Measurements from ENCODE around the gene C16orf86. TPM values are rescaled to one million over a fixed set of nuclear protein-coding genes. Genes with fewer than 3 reads are reported as not detected.

Gene C16orf86
- total and polyA plus RNA-seq, 2 of the 8 experiments (the other 6 are each of a cell fraction or from before 2014, with no cell fraction given), result 1.4 to 2.3 TPM

DNA sequence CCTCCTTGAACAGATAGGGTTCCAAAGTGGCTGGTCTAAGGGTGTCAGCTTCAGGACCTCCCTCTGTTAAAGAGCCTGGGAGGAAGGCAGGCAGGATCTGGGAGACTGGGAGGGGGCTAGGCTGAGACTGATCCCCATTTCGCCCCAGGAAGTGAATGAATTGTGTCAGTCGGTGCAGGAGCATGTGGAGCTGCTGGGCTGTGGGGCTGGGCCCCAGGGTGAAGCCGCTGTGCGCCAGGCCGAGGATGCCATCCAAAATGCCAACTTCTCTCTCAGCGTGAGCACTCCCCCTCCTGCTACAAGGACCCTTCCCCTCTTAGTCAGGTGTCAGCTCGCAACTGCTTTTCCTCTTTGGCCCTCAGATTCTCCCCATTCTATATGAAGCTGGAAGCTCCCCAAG lies 15.6 kb upstream of the C16orf86 start:
- POLR2A ChIA-PET (ENCODE audit: partially characterized antibody), result interaction anchor here (0.6 to 3.4 kb wide), 3 partner anchors 9 to 89 kb away, joined by 3 to 13 read pairs (median 8); partner anchors contain the start of genes ACD, CTCF and PARD6A
- TF ChIP-seq TBP (IDR thresholded peaks at IDR 0.05; ENCODE audit: low read depth, low read length), result no peak
- no peak for TF ChIP-seq KDM1A (IDR thresholded peaks at IDR 0.05; ENCODE audit: borderline replicate concordance, low read length)
- no peak for TF ChIP-seq SAP30 (IDR thresholded peaks at IDR 0.05; ENCODE audit: insufficient read depth, insufficient replicate concordance, low read length)
- TF ChIP-seq MAFK (IDR thresholded peaks at IDR 0.05; ENCODE audit: low read depth, low read length), result no peak
- TF ChIP-seq CHD1 (IDR thresholded peaks at IDR 0.05; ENCODE audit: low read depth, low read length), result no peak
- no peak for TF ChIP-seq TAF7 (optimal IDR thresholded peaks at IDR 0.05; ENCODE audit: borderline replicate concordance, low read depth, low read length)
- TF ChIP-seq, protein P1, sequence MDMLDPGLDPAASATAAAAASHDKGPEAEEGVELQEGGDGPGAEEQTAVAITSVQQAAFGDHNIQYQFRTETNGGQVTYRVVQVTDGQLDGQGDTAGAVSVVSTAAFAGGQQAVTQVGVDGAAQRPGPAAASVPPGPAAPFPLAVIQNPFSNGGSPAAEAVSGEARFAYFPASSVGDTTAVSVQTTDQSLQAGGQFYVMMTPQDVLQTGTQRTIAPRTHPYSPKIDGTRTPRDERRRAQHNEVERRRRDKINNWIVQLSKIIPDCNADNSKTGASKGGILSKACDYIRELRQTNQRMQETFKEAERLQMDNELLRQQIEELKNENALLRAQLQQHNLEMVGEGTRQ (IDR thresholded peaks at IDR 0.05; ENCODE audit: low read length), result no peak
- TF ChIP-seq JUN (IDR thresholded peaks at IDR 0.05; ENCODE audit: low read depth, low read length), result no peak
- no peak for TF ChIP-seq POLR2A (IDR thresholded peaks at IDR 0.05; ENCODE audit: control extremely low read depth in 1 of 2, low read depth in 2 of 2, low read length in 2 of 2)
- TF ChIP-seq ASH2L (IDR thresholded peaks at IDR 0.05; ENCODE audit: low read length), result no peak
- TF ChIP-seq TCF12 (IDR thresholded peaks at IDR 0.05; ENCODE audit: low read depth, low read length), result no peak
- no peak for TF ChIP-seq RAD21 (IDR thresholded peaks at IDR 0.05 in 1 of 2, conservative IDR thresholded peaks at IDR 0.05 in 1 of 2; ENCODE audit: low read depth in 2 of 2, low read length in 2 of 2)
- TF ChIP-seq TEAD4 (IDR thresholded peaks at IDR 0.05; ENCODE audit: low read depth, low read length), result no peak

More for the DNA sequence above, 15.6 kb upstream of the C16orf86 start:
- H3K27ac ChIP-seq (ENCODE audit: low read depth, low read length), result no peak overlapping the region
- H3K4me2 ChIP-seq (ENCODE audit: insufficient read depth in 1 of 2, low read depth in 2 of 2, low read length in 2 of 2), result no peak overlapping the region
- no peak overlapping the region for H3K56ac ChIP-seq (replicated peaks; ENCODE audit: insufficient read length, low read depth, low read length)
- no peak overlapping the region for H2BK120ac ChIP-seq (replicated peaks; ENCODE audit: low read depth, low read length)
- H2BK5ac ChIP-seq (ENCODE audit: low read depth, low read length), result no peak overlapping the region
- peaks cover 0 to 18% (median 7%) of the 10 kb centered on the region in 4 experiments; a peak in 5 of 7 replicates for H3K4me1 ChIP-seq (replicated peaks in 1 of 4; ENCODE audit: control insufficient read depth in 3 of 4, insufficient read depth in 4 of 4, low read length in 3 of 4)
- H3K9me3 ChIP-seq (ENCODE audit: insufficient read depth in 2 of 2, low read depth in 1 of 2, low read length in 1 of 2), result no peaks in the 10 kb centered on the region
- H4K20me1 ChIP-seq (replicated peaks in 1 of 2; ENCODE audit: control insufficient read depth in 1 of 2, insufficient read depth in 2 of 2, low read length in 2 of 2), result peaks cover 5 to 15% of the 10 kb centered on the region in 2 experiments
- no peak overlapping the region for H4K5ac ChIP-seq (ENCODE audit: insufficient read length, low read depth, low read length)
- H2BK12ac ChIP-seq (ENCODE audit: low read depth, low read length), result no peak overlapping the region
- FAIRE-seq (no peak), DNase-seq (ENCODE audit: low read depth in 1 of 2, low spot score in 2 of 2) (no peak)
- H3K23me2 ChIP-seq (ENCODE audit: low read depth, low read length), result peaks cover 5% of the 10 kb centered on the region; the same call in 1 of the 2 replicates
- 92% methylated on average over 7 of the region's 7 CpGs; no CpG with 5 or more reads in 1 of the 2 experiments for WGBS, 2 experiments (ENCODE audit: extremely low coverage in 1 of 2, insufficient coverage in 1 of 2, insufficient read length in 1 of 2, insufficient replicate concordance in 2 of 2, low coverage in 1 of 2, low lambda C conversion rate in 2 of 2, missing lambda C conversion rate in 1 of 2)
- H2BK15ac ChIP-seq (ENCODE audit: low read length), result no peak overlapping the region
- no peaks in the 10 kb centered on the region for H3K36me3 ChIP-seq (ENCODE audit: control insufficient read depth in 2 of 4, insufficient read depth in 4 of 4, low read length in 3 of 4)
- H4K91ac ChIP-seq (replicated peaks; ENCODE audit: insufficient read length, low read length), result no peak overlapping the region
- no peak overlapping the region for H2AK5ac ChIP-seq (ENCODE audit: low read depth, low read length)
- no peak overlapping the region for H4K8ac ChIP-seq (ENCODE audit: extremely low read depth, insufficient read depth, low read length)
- no peak overlapping the region for H2AFZ ChIP-seq (ENCODE audit: low read length)
- peaks cover 3 to 42% (median 25%) of the 10 kb centered on the region in 4 experiments; a peak in 6 of 7 replicates for H3K27me3 ChIP-seq (replicated peaks in 1 of 4; ENCODE audit: control insufficient read depth in 3 of 4, extremely low read depth in 1 of 4, insufficient read depth in 3 of 4, low read length in 3 of 4)
- CTCF ChIA-PET (ENCODE audit: partially characterized antibody), result interaction anchor here (0.9 to 18.0 kb wide), 11 partner anchors 9 to 157 kb away, joined by 3 to 202 read pairs (median 4); partner anchors contain the start of genes ACD, C16orf86, ENKD1 and PARD6A
- H2BK20ac ChIP-seq (ENCODE audit: low read length), result no peak overlapping the region
- no peak overlapping the region for H3K23ac ChIP-seq (ENCODE audit: insufficient read length)
- H3K18ac ChIP-seq (ENCODE audit: extremely low read depth, low read length), result no peak overlapping the region
- no peak overlapping the region for H3K9ac ChIP-seq (replicated peaks in 1 of 4; ENCODE audit: extremely low read depth in 1 of 4, low read depth in 3 of 4, low read length in 3 of 4)
- H3K14ac ChIP-seq (ENCODE audit: insufficient read length), result no peak overlapping the region
- H3K79me2 ChIP-seq (ENCODE audit: control insufficient read depth in 1 of 2, insufficient read depth in 2 of 2, low read length in 2 of 2), result no peaks in the 10 kb centered on the region
- H3K79me1 ChIP-seq (ENCODE audit: low read depth, low read length), result no peaks in the 10 kb centered on the region
- no peak overlapping the region for H3K4me3 ChIP-seq (ENCODE audit: extremely low read depth in 1 of 4, insufficient read depth in 2 of 4, low read depth in 3 of 4, low read length in 4 of 4)
- no peak overlapping the region for H3K4ac ChIP-seq (replicated peaks; ENCODE audit: insufficient read length, low read depth, low read length)

All from H1 (cell line).